Testis (tissue), 3 donors: ENCODE results near the gene TPH1. TPM values are rescaled to one million over a fixed set of nuclear protein-coding genes. Genes with fewer than 3 reads are reported as not detected.

Experiments
- DNase-seq: peaks from one replicate; pipeline ENCODE4 v3.0.0-alpha.2; 2019
- H3K27ac ChIP-seq, 2 donors: fragments of 200-600 bp; sonication (generic); one replicate each; pipeline ENCODE4 v1.5.1; 2019
- H3K27me3 ChIP-seq: fragments of 200-600 bp; sonication (generic); one replicate; pipeline ENCODE4 v1.5.1; 2019
- H3K36me3 ChIP-seq: fragments of 200-600 bp; sonication (generic); one replicate; pipeline ENCODE4 v1.5.1; 2017; ENCODE audit warnings: low read depth; ENCODE audit errors: missing control alignments
- H3K4me1 ChIP-seq: fragments of 200-600 bp; sonication (generic); one replicate; pipeline ENCODE4 v1.5.1; 2019
- H3K4me3 ChIP-seq, 2 donors: fragments of 200-600 bp; sonication (generic); one replicate each; pipeline ENCODE4 v1.5.1; 2017 to 2019
- H3K9me3 ChIP-seq: fragments of 200-600 bp; sonication (generic); one replicate; pipeline ENCODE4 v1.5.1; 2017
- POLR2A ChIP-seq: fragments of 450-650 bp; IDR thresholded peaks from one replicate; pipeline ENCODE4 v1.6.1; 2017; ENCODE audit warnings: antibody characterized with exemption, mild to moderate bottlenecking, moderate library complexity
- WGBS, 2 donors: methylation state at CpG; one replicate each; pipeline ENCODE4 v1.1.5; 2018; 5-methylcytosine and 5-hydroxymethylcytosine counted together
- intact Hi-C: fragments of 100-400 bp; cut with DNase I; formaldehyde crosslinking; loops from one replicate; pipeline ENCODE4 v1.15.1; 2023; ENCODE audit warnings: low total_unique reads
- polyA plus RNA-seq: library from polyadenylated mRNA; stranded (reverse); fragments of 350-450 nt; fragmentation: Illumina TruSeq; extraction: RNeasy Lipid Tissue Mini Kit (QIAGEN cat#74804); gene quantifications from one replicate; pipeline ENCODE4 v1.2.3, GENCODE V29; 2014; ENCODE audit warnings: low read depth, low replicate concordance; ENCODE audit not compliant: insufficient read depth
- total RNA-seq, 2 donors: library from RNA; depleted of rRNA; stranded (reverse); fragments of >200 nt; gene quantifications; one replicate each; pipeline ENCODE4 v1.2.3, GENCODE V29; 2016
- TF ChIP-seq, protein P1 (sequence below), 3 experiments: fragments of 450-650 bp in 2 of 3; fragments of 200-600 bp in 1 of 3; sonication (generic) in 1 of 3; IDR thresholded peaks; one replicate each; pipeline ENCODE4 v1.5.1; 2016 to 2019; ENCODE audit warnings: antibody characterized with exemption in 3 of 3, mild to moderate bottlenecking in 2 of 3, moderate library complexity in 1 of 3

Gene TPH1
- total and polyA plus RNA-seq, 3 donors from 2014 or later: 1.0 to 1.9 (median 1.7) TPM

DNA sequence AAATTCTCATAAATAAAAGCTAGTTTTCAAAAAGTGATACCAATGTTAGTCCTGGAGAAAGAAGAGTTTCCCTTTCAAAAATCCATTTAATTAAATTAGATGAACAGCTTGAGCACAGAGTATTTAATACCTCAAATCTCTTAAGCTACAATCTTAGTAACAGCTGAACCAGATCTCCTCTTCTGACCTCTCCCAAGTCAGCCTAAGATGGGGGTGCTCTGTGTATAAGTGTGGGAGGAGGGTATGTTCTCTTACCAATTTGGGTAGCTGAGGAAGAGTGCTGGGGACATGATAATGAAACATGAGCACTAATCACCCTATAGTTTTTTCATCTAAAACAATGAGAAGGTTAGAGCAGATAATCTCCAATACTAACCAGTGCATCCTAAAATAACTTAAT is 9.6 kb downstream of the TPH1 start:
- Histone ChIP-seq H3K36me3 (no peaks in the 10 kb centered on the region), H3K27me3 (no peaks in the 10 kb centered on the region), H3K9me3 (no peaks in the 10 kb centered on the region), H3K27ac (no peak overlapping the region), H3K4me3 (no peak overlapping the region), H3K4me1 (no peaks in the 10 kb centered on the region)
- no peak for DNase-seq
- TF ChIP-seq, protein P1, sequence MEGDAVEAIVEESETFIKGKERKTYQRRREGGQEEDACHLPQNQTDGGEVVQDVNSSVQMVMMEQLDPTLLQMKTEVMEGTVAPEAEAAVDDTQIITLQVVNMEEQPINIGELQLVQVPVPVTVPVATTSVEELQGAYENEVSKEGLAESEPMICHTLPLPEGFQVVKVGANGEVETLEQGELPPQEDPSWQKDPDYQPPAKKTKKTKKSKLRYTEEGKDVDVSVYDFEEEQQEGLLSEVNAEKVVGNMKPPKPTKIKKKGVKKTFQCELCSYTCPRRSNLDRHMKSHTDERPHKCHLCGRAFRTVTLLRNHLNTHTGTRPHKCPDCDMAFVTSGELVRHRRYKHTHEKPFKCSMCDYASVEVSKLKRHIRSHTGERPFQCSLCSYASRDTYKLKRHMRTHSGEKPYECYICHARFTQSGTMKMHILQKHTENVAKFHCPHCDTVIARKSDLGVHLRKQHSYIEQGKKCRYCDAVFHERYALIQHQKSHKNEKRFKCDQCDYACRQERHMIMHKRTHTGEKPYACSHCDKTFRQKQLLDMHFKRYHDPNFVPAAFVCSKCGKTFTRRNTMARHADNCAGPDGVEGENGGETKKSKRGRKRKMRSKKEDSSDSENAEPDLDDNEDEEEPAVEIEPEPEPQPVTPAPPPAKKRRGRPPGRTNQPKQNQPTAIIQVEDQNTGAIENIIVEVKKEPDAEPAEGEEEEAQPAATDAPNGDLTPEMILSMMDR (IDR thresholded peaks at IDR 0.05): no peak
- TF ChIP-seq POLR2A: no peak
- intact Hi-C loops: no loop called here

DNA sequence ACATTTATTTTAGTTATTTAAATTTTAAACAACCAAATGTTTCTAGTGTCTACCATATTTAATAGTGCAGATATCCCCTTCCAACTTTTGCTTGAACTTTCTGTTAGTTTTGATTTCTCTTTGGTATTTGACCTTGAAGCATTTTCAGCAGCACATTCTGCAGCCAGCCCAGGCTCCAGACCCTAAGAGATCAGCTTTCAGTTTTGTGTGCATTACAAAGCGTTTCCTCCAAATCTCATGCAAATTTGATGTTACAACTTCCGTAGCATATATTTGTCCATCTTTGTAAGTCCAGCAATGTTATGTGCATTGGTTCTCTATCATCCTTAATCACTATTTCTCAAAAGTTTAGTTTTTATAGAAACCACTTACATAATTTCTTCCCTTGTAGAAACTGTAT is 18.6 kb downstream of the TPH1 start:
- no peak overlapping the region for H3K4me3 ChIP-seq
- no peaks in the 10 kb centered on the region for H3K36me3 ChIP-seq
- H3K4me1 ChIP-seq: no peaks in the 10 kb centered on the region
- H3K27me3 ChIP-seq: no peaks in the 10 kb centered on the region
- intact Hi-C loops: no loop called here
- 22 to 43% methylated on average over 2 of the region's 2 CpGs for WGBS, 2 donors
- TF ChIP-seq, protein P1 (IDR thresholded peaks at IDR 0.05): no peak
- no peak for TF ChIP-seq POLR2A
- no peak for DNase-seq
- H3K27ac ChIP-seq: no peak overlapping the region
- no peaks in the 10 kb centered on the region for H3K9me3 ChIP-seq

DNA sequence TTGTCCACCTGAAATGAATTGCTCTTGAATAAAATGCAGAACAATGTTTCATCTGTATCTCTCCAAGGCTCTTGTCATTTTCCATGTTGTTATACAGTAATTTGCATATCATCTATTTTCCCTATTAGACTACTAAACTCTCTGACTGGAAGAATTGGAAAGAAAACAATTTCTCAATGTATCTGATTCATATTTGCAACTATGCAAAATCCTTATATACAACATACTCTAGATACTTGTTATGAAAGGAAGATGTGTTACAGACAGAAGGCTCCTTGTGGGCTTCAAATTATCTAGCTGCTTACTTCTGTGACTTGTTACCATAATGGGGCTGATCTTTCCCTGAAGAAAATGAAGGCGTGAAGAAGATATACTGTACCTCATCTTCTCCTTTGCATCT is 23.6 kb downstream of the TPH1 start:
- Histone ChIP-seq H3K9me3 (no peaks in the 10 kb centered on the region), H3K27me3 (no peaks in the 10 kb centered on the region), H3K4me3 (no peak overlapping the region), H3K4me1 (no peaks in the 10 kb centered on the region), H3K36me3 (no peaks in the 10 kb centered on the region), H3K27ac (no peak overlapping the region)
- WGBS, 2 donors: 83 to 88% methylated on average over 1 of the region's 1 CpG
- intact Hi-C loops: no loop called here
- TF ChIP-seq, protein P1 (IDR thresholded peaks at IDR 0.05): no peak
- no peak for TF ChIP-seq POLR2A
- DNase-seq: no peak

DNA sequence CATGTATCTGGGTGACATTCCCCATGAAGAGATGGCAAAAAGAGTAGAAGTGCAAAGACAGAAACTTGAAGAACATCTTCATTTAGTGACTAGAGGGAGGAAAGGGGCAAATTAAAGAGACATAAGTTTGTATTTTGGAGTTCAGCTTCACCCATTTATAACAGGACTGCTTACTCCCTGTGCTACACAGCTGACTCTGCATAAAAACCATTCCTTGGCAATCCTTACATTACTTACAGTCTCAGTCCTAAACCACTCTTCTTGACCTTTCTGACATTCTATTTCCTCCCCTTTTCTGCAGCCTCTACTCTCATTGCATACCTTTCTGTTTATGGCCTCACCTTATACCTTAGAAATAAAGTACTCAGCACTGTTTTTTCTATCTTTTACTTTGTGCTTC is 26.4 kb downstream of the TPH1 start:
- Histone ChIP-seq H3K27me3 (no peaks in the 10 kb centered on the region), H3K4me1 (no peaks in the 10 kb centered on the region), H3K27ac (no peak overlapping the region), H3K4me3 (no peak overlapping the region), H3K36me3 (no peaks in the 10 kb centered on the region), H3K9me3 (no peaks in the 10 kb centered on the region)
- intact Hi-C loops: no loop called here
- no peak for DNase-seq
- TF ChIP-seq, protein P1 (IDR thresholded peaks at IDR 0.05): no peak
- no peak for TF ChIP-seq POLR2A

DNA sequence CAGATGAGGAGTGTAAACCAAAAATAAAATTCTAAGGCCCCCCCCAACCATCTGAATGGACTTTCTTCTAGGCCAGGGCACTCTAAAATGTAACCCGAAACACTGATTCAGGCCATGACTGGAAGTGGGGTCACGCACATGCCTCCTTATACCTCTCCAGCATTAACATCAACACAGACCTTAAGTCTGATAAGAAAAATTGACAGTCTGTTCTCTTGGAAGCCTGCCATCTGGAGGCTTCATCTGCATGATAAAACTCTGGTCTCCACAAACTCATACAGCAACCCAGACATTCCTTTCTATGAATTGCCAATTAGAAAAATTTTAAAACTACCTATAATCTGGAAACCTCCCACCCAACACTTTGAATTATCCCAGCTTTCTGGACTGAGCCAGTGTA is 29.3 kb downstream of the TPH1 start:
- intact Hi-C loops: no loop called here
- no peak for DNase-seq
- no peak overlapping the region for H3K4me3 ChIP-seq
- no peaks in the 10 kb centered on the region for H3K9me3 ChIP-seq
- TF ChIP-seq, protein P1 (IDR thresholded peaks at IDR 0.05): no peak
- no peak for TF ChIP-seq POLR2A
- no peaks in the 10 kb centered on the region for H3K27me3 ChIP-seq
- 74 to 84% methylated on average over 2 of the region's 2 CpGs for WGBS, 2 donors
- H3K36me3 ChIP-seq: no peaks in the 10 kb centered on the region
- H3K27ac ChIP-seq: no peak overlapping the region
- H3K4me1 ChIP-seq: no peaks in the 10 kb centered on the region
